Measurements from ENCODE around the gene P2RX2. TPM values are rescaled to one million over a fixed set of nuclear protein-coding genes. Genes with fewer than 3 reads are reported as not detected.

The P2RX2 gene
- total and polyA plus RNA-seq, 2 experiments from 2014 or later, result 1.1 to 1.7 TPM

GRCh38 chr12:132581348-132582057 is 37.1 kb upstream of the P2RX2 start:
- peaks cover 17% of the 10 kb centered on the region for H4K20me1 ChIP-seq (replicated peaks; ENCODE audit: insufficient read depth)
- H3K27me3 Mint-ChIP-seq (ENCODE audit: insufficient read depth, low read depth, poor library complexity), result peaks cover 50% of the 10 kb centered on the region
- H3K27ac Mint-ChIP-seq, result no peak overlapping the region

GRCh38 chr12:132582058-132582420 is 36.5 kb upstream of the P2RX2 start:
- peaks cover 17% of the 10 kb centered on the region for H3F3A ChIP-seq (replicated peaks; ENCODE audit: low read depth)
- ATAC-seq (peak; percentile 53), DNase-seq (ENCODE audit: low spot score) (peak; percentile 72)
- H3K4me3 ChIP-seq, result peak overlapping the region; percentile 56
- Mint-ChIP-seq H3K36me3 (ENCODE audit: low read depth) (peaks cover 19% of the 10 kb centered on the region), H3K27me3 (ENCODE audit: insufficient read depth, low read depth, poor library complexity) (peaks cover 53% of the 10 kb centered on the region), H3K27ac (no peak overlapping the region), H3K9me3 (peaks cover 3% of the 10 kb centered on the region; the same call in 1 of the 3 replicates), H3K4me3 (peak overlapping the region; percentile 59), H3K4me1 (peaks cover 7% of the 10 kb centered on the region)
- H3K79me2 ChIP-seq (replicated peaks; ENCODE audit: insufficient read depth), result no peaks in the 10 kb centered on the region
- H3K27me3 ChIP-seq (ENCODE audit: insufficient read depth), result peaks cover 34% of the 10 kb centered on the region
- H3K36me3 ChIP-seq (ENCODE audit: insufficient read depth), result no peaks in the 10 kb centered on the region
- no peak overlapping the region for H3K27ac ChIP-seq (ENCODE audit: low read depth)
- H3K4me2 ChIP-seq, result peak overlapping the region; percentile 90
- no peak for TF ChIP-seq ZNF331 (CRISPR knock-in tag; IDR thresholded peaks at IDR 0.05; ENCODE audit: low read depth)
- no peak for TF ChIP-seq EZH2 (IDR thresholded peaks at IDR 0.05; ENCODE audit: low read depth, unreplicated experiment)
- no peak for TF ChIP-seq NANOG (IDR thresholded peaks at IDR 0.05; ENCODE audit: borderline replicate concordance)
- TF ChIP-seq CREB1 (CRISPR knock-in tag; IDR thresholded peaks at IDR 0.05; ENCODE audit: low read depth), result no peak
- TF ChIP-seq POLR2AphosphoS5 (IDR thresholded peaks at IDR 0.05; ENCODE audit: low read depth), result peak; percentile 66
- H3K4me1 ChIP-seq (ENCODE audit: insufficient read depth), result peaks cover 7% of the 10 kb centered on the region
- no peaks in the 10 kb centered on the region for H3K9me2 ChIP-seq (ENCODE audit: insufficient read depth)
- H4K20me1 ChIP-seq (replicated peaks; ENCODE audit: insufficient read depth), result peaks cover 17% of the 10 kb centered on the region
- H2AFZ ChIP-seq, result no peak overlapping the region

More at GRCh38 chr12:132581348-132582057, 37.1 kb upstream of the P2RX2 start:
- peaks cover 7% of the 10 kb centered on the region for H3K4me1 Mint-ChIP-seq
- H3K36me3 Mint-ChIP-seq (ENCODE audit: low read depth), result peaks cover 22% of the 10 kb centered on the region
- H3K36me3 ChIP-seq (ENCODE audit: insufficient read depth), result no peaks in the 10 kb centered on the region
- H3K27ac ChIP-seq (ENCODE audit: low read depth), result no peak overlapping the region
- peaks cover 31% of the 10 kb centered on the region for H3K27me3 ChIP-seq (ENCODE audit: insufficient read depth)
- H3K4me2 ChIP-seq, result peak overlapping the region; percentile 90
- ATAC-seq, result peak; percentile 10
- H3K9me2 ChIP-seq (ENCODE audit: insufficient read depth), result no peaks in the 10 kb centered on the region
- peaks cover 17% of the 10 kb centered on the region for H3F3A ChIP-seq (replicated peaks; ENCODE audit: low read depth)
- peaks cover 7% of the 10 kb centered on the region for H3K4me1 ChIP-seq (ENCODE audit: insufficient read depth)
- peak overlapping the region; percentile 56 for H3K4me3 ChIP-seq
- H3K4me3 Mint-ChIP-seq, result peak overlapping the region; percentile 59; the same call in 1 of the 3 replicates
- no peak overlapping the region for H2AFZ ChIP-seq
- H3K9me3 Mint-ChIP-seq, result peaks cover 3% of the 10 kb centered on the region; the same call in 1 of the 3 replicates
- H3K79me2 ChIP-seq (replicated peaks; ENCODE audit: insufficient read depth), result no peaks in the 10 kb centered on the region
- DNase-seq (ENCODE audit: low spot score), result peak; percentile 26
- no peak for TF ChIP-seq JUNB (IDR thresholded peaks at IDR 0.05; ENCODE audit: unreplicated experiment)
- TF ChIP-seq ZNF331 (CRISPR knock-in tag; IDR thresholded peaks at IDR 0.05; ENCODE audit: low read depth), result no peak
- TF ChIP-seq, protein P1, sequence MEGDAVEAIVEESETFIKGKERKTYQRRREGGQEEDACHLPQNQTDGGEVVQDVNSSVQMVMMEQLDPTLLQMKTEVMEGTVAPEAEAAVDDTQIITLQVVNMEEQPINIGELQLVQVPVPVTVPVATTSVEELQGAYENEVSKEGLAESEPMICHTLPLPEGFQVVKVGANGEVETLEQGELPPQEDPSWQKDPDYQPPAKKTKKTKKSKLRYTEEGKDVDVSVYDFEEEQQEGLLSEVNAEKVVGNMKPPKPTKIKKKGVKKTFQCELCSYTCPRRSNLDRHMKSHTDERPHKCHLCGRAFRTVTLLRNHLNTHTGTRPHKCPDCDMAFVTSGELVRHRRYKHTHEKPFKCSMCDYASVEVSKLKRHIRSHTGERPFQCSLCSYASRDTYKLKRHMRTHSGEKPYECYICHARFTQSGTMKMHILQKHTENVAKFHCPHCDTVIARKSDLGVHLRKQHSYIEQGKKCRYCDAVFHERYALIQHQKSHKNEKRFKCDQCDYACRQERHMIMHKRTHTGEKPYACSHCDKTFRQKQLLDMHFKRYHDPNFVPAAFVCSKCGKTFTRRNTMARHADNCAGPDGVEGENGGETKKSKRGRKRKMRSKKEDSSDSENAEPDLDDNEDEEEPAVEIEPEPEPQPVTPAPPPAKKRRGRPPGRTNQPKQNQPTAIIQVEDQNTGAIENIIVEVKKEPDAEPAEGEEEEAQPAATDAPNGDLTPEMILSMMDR (conservative IDR thresholded peaks at IDR 0.05; ENCODE audit: low read depth in 2 of 2), result no peak
- TF ChIP-seq, protein P2, sequence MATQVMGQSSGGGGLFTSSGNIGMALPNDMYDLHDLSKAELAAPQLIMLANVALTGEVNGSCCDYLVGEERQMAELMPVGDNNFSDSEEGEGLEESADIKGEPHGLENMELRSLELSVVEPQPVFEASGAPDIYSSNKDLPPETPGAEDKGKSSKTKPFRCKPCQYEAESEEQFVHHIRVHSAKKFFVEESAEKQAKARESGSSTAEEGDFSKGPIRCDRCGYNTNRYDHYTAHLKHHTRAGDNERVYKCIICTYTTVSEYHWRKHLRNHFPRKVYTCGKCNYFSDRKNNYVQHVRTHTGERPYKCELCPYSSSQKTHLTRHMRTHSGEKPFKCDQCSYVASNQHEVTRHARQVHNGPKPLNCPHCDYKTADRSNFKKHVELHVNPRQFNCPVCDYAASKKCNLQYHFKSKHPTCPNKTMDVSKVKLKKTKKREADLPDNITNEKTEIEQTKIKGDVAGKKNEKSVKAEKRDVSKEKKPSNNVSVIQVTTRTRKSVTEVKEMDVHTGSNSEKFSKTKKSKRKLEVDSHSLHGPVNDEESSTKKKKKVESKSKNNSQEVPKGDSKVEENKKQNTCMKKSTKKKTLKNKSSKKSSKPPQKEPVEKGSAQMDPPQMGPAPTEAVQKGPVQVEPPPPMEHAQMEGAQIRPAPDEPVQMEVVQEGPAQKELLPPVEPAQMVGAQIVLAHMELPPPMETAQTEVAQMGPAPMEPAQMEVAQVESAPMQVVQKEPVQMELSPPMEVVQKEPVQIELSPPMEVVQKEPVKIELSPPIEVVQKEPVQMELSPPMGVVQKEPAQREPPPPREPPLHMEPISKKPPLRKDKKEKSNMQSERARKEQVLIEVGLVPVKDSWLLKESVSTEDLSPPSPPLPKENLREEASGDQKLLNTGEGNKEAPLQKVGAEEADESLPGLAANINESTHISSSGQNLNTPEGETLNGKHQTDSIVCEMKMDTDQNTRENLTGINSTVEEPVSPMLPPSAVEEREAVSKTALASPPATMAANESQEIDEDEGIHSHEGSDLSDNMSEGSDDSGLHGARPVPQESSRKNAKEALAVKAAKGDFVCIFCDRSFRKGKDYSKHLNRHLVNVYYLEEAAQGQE (IDR thresholded peaks at IDR 0.05; ENCODE audit: unreplicated experiment), result no peak
